Measurements from ENCODE around the gene PCDHGA1. TPM values are rescaled to one million over a fixed set of nuclear protein-coding genes. Genes with fewer than 3 reads are reported as not detected.

Gene PCDHGA1
- total and polyA plus RNA-seq, 2 experiments from 2014 or later = 1.2 to 1.7 TPM

GRCh38 chr5:141524604-141525597, 194.6 kb downstream of the PCDHGA1 start:
- Histone ChIP-seq H3K27me3 (no peaks in the 10 kb centered on the region), H3K4me3 (no peak overlapping the region), H3K9me3 (ENCODE audit: low read depth) (no peaks in the 10 kb centered on the region), H3K27ac (no peak overlapping the region), H3K4me1 (ENCODE audit: low read depth) (no peaks in the 10 kb centered on the region), H3K36me3 (peaks cover 11% of the 10 kb centered on the region)
- peak; percentile 99 for TF ChIP-seq CTCF (IDR thresholded peaks at IDR 0.05; ENCODE audit: low read depth, low read length)
- DNase-seq (ENCODE audit: low read depth in 1 of 2, low spot score in 1 of 2) = peak; percentile 88 to 98

- no peak for DNase-seq (ENCODE audit: low read depth in 1 of 2, low spot score in 1 of 2)
- Histone ChIP-seq H3K4me1 (ENCODE audit: low read depth) (peaks cover 6% of the 10 kb centered on the region), H3K27me3 (no peaks in the 10 kb centered on the region), H3K9me3 (ENCODE audit: low read depth) (no peaks in the 10 kb centered on the region), H3K27ac (no peak overlapping the region), H3K4me3 (no peak overlapping the region), H3K36me3 (peaks cover 11% of the 10 kb centered on the region)
- TF ChIP-seq CTCF (IDR thresholded peaks at IDR 0.05; ENCODE audit: low read depth, low read length) = no peak
Measured at GRCh38 chr5:141525653-141526052, 195.3 kb downstream of the PCDHGA1 start.

GRCh38 chr5:141527426-141527825, 197.1 kb downstream of the PCDHGA1 start:
- no peak for TF ChIP-seq CTCF (IDR thresholded peaks at IDR 0.05; ENCODE audit: low read depth, low read length)
- Histone ChIP-seq H3K27ac (no peak overlapping the region), H3K27me3 (no peaks in the 10 kb centered on the region), H3K9me3 (ENCODE audit: low read depth) (no peaks in the 10 kb centered on the region), H3K4me3 (no peak overlapping the region), H3K36me3 (peaks cover 11% of the 10 kb centered on the region), H3K4me1 (ENCODE audit: low read depth) (peaks cover 6% of the 10 kb centered on the region)
- DNase-seq (ENCODE audit: low read depth in 1 of 2, low spot score in 1 of 2) = no peak

GRCh38 chr5:141528291-141528984, 198.1 kb downstream of the PCDHGA1 start:
- H3K4me1 ChIP-seq (ENCODE audit: low read depth) = peaks cover 6% of the 10 kb centered on the region
- TF ChIP-seq CTCF (IDR thresholded peaks at IDR 0.05; ENCODE audit: low read depth, low read length) = no peak
- DNase-seq (ENCODE audit: low read depth in 1 of 2, low spot score in 1 of 2) = peak in 1 of 2 donors; percentile 63
- H3K36me3 ChIP-seq = peaks cover 16% of the 10 kb centered on the region
- H3K27me3 ChIP-seq = no peaks in the 10 kb centered on the region
- no peak overlapping the region for H3K4me3 ChIP-seq
- no peaks in the 10 kb centered on the region for H3K9me3 ChIP-seq (ENCODE audit: low read depth)
- H3K27ac ChIP-seq = peak overlapping the region; percentile 35

GRCh38 chr5:141529002-141529401, 198.7 kb downstream of the PCDHGA1 start:
- peak in 1 of 2 donors; percentile 69 for DNase-seq (ENCODE audit: low read depth in 1 of 2, low spot score in 1 of 2)
- no peaks in the 10 kb centered on the region for H3K9me3 ChIP-seq (ENCODE audit: low read depth)
- peaks cover 19% of the 10 kb centered on the region for H3K36me3 ChIP-seq
- H3K27me3 ChIP-seq = no peaks in the 10 kb centered on the region
- TF ChIP-seq CTCF (IDR thresholded peaks at IDR 0.05; ENCODE audit: low read depth, low read length) = no peak
- H3K4me3 ChIP-seq = no peak overlapping the region
- peaks cover 6% of the 10 kb centered on the region for H3K4me1 ChIP-seq (ENCODE audit: low read depth)
- peak overlapping the region; percentile 35 for H3K27ac ChIP-seq

Measured in cardiac muscle cell (in vitro differentiated cells and primary cell).